SU-DHL-6 (cell line): ENCODE measurements around the gene PDGFB.

Experiments
- H2AFZ ChIP-seq: fragments of 200-600 bp; sonication (generic); 2 replicates; pipeline ENCODE4 v1.6.1; 2014; ENCODE audit warnings: low read depth, mild to moderate bottlenecking, moderate library complexity, mixed read lengths, antibody characterized with exemption, low read length; ENCODE audit not compliant: severe bottlenecking
- H3F3A ChIP-seq: fragments of 200-600 bp; shearing (Covaris generic); 2 replicates; pipeline ENCODE4 v1.6.0; 2016; ENCODE audit warnings: antibody characterized with exemption, mild to moderate bottlenecking; ENCODE audit not compliant: insufficient read depth
- H3K27ac ChIP-seq: fragments of 200-600 bp; sonication (generic); 2 replicates; pipeline ENCODE4 v1.5.1; 2016; ENCODE audit warnings: low read depth, mild to moderate bottlenecking, low read length, moderate library complexity, mixed read lengths
- H3K27me3 ChIP-seq: fragments of 200-600 bp; sonication (generic), shearing (Covaris generic); 2 replicates; pipeline ENCODE4 v1.6.0; 2014; ENCODE audit warnings: mild to moderate bottlenecking, low read length
- H3K36me3 ChIP-seq: fragments of 200-600 bp; sonication (generic); 2 replicates; pipeline ENCODE4 v1.6.1; 2014; ENCODE audit warnings: mild to moderate bottlenecking, low read length, mixed read lengths
- H3K4me2 ChIP-seq: fragments of 300-600, 200-600 bp; shearing (Covaris generic), sonication (generic); 2 replicates; pipeline ENCODE4 v1.6.0; 2014; ENCODE audit warnings: low read length, low read depth, mild to moderate bottlenecking; ENCODE audit not compliant: poor library complexity, severe bottlenecking
- H3K4me3 ChIP-seq: fragments of 200-600 bp; sonication (generic); 2 replicates; pipeline ENCODE4 v1.5.1; 2014; ENCODE audit warnings: antibody characterized with exemption, low read length, mild to moderate bottlenecking, mixed read lengths; ENCODE audit not compliant: insufficient read depth, poor library complexity, severe bottlenecking
- H3K79me2 ChIP-seq: fragments of 200-600 bp; sonication (generic); 2 replicates; pipeline ENCODE4 v1.6.1; 2014; ENCODE audit warnings: mild to moderate bottlenecking, low read length, moderate library complexity; ENCODE audit not compliant: insufficient read depth
- H3K9ac ChIP-seq: fragments of 200-600 bp; sonication (generic); 2 replicates; pipeline ENCODE4 v1.7.0; 2014; ENCODE audit warnings: mild to moderate bottlenecking, low read length
- H3K9me2 ChIP-seq: fragments of 200-600 bp; sonication (generic); replicated peaks from 2 replicates; pipeline ENCODE4 v1.6.1; 2014; ENCODE audit warnings: low read length; ENCODE audit not compliant: insufficient read depth
- H3K9me3 ChIP-seq: fragments of 200-600 bp; sonication (generic); 2 replicates; pipeline ENCODE4 v1.6.1; 2014; ENCODE audit warnings: low read length, mixed read lengths; ENCODE audit not compliant: insufficient read depth
- H4K20me1 ChIP-seq: fragments of 200-600 bp; sonication (generic); 2 replicates; pipeline ENCODE4 v1.6.1; 2014; ENCODE audit warnings: low read depth, mild to moderate bottlenecking, antibody characterized with exemption, low read length, moderate library complexity, mixed read lengths
- EZH2phosphoT487 ChIP-seq: fragments of 200-600 bp; sonication (generic), shearing (Covaris generic); conservative IDR thresholded peaks from 2 replicates; pipeline ENCODE4 v1.6.1; 2018; ENCODE audit warnings: mild to moderate bottlenecking, antibody characterized with exemption, low read length, moderate library complexity, mixed read lengths
- TF ChIP-seq, protein P1 (sequence below): fragments of 200-600 bp; sonication (generic); IDR thresholded peaks from one replicate; pipeline ENCODE4 v1.5.1; 2017; ENCODE audit warnings: antibody characterized with exemption, mild to moderate bottlenecking, low read length, moderate library complexity; ENCODE audit not compliant: insufficient read depth, poor library complexity, severe bottlenecking

PDGFB gene

DNA sequence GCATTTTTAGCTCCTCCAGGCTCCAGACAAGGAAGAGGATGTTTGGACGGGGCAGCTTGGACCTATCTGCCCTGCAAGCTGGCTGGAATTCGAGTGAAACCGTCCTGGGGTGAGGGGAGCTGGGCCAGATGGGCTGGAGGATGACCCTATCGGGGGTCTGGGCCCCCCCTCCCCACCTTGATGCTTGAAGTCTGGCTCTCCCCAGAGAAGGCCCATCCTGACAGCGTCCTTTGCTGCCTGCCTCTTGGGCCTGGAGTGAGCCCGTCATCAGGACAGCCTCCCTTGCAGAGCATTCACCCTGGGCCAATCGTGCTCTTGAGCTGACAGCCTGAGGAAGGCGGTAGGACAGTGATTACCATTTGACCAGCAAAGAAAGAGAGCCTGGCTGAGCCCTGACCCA lies 5.3 kb upstream of the PDGFB start:
- Histone ChIP-seq H3K27ac (no peak overlapping the region), H3K4me2 (no peak overlapping the region), H3K79me2 (no peaks in the 10 kb centered on the region), H3K4me3 (no peak overlapping the region), H3K36me3 (no peaks in the 10 kb centered on the region), H3F3A (no peaks in the 10 kb centered on the region), H4K20me1 (no peaks in the 10 kb centered on the region), H2AFZ (no peak overlapping the region), H3K9ac (no peak overlapping the region), H3K9me3 (no peaks in the 10 kb centered on the region), H3K9me2 (no peaks in the 10 kb centered on the region), H3K27me3 (no peaks in the 10 kb centered on the region)
- no peak for TF ChIP-seq EZH2phosphoT487
- TF ChIP-seq, protein P1, sequence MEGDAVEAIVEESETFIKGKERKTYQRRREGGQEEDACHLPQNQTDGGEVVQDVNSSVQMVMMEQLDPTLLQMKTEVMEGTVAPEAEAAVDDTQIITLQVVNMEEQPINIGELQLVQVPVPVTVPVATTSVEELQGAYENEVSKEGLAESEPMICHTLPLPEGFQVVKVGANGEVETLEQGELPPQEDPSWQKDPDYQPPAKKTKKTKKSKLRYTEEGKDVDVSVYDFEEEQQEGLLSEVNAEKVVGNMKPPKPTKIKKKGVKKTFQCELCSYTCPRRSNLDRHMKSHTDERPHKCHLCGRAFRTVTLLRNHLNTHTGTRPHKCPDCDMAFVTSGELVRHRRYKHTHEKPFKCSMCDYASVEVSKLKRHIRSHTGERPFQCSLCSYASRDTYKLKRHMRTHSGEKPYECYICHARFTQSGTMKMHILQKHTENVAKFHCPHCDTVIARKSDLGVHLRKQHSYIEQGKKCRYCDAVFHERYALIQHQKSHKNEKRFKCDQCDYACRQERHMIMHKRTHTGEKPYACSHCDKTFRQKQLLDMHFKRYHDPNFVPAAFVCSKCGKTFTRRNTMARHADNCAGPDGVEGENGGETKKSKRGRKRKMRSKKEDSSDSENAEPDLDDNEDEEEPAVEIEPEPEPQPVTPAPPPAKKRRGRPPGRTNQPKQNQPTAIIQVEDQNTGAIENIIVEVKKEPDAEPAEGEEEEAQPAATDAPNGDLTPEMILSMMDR = no peak

DNA sequence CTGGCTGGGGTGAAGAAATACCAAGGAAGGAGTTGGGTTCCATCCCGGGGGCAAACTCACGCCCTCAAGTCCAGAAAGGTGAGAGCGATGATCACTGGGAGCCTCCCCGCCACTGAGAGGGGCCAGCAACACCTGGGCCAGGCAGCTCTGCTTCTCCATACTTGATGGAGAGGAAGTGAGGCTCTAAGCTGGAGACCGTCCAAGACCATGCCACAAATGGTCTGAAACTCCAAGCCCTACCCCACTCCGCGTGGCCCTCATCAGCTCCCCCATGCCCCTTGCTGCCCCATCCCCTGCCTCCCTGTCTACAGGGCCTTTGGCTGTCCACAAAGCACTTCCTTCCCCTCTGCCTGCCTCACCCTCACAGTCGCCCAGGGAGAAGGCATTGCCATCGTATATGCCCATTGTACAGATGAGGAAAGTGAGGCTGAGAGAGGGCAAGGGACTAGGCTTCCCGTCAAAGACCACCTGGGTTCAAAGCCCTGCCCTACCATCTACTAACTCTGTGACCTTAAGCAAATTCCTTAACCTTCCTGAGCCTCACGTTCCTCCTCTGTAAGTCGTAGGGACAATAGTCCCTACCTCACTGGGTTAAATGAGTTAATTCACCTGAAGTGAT lies 4.4 kb upstream of the PDGFB start:
- Histone ChIP-seq H3K9me3 (no peaks in the 10 kb centered on the region), H2AFZ (no peak overlapping the region), H3K9ac (no peak overlapping the region), H3K36me3 (no peaks in the 10 kb centered on the region), H3K4me2 (no peak overlapping the region), H3K9me2 (no peaks in the 10 kb centered on the region), H3F3A (no peaks in the 10 kb centered on the region), H3K27ac (no peak overlapping the region), H3K27me3 (no peaks in the 10 kb centered on the region), H3K4me3 (no peak overlapping the region), H3K79me2 (no peaks in the 10 kb centered on the region), H4K20me1 (no peaks in the 10 kb centered on the region)
- TF ChIP-seq, protein P1 = no peak
- TF ChIP-seq EZH2phosphoT487 = no peak

DNA sequence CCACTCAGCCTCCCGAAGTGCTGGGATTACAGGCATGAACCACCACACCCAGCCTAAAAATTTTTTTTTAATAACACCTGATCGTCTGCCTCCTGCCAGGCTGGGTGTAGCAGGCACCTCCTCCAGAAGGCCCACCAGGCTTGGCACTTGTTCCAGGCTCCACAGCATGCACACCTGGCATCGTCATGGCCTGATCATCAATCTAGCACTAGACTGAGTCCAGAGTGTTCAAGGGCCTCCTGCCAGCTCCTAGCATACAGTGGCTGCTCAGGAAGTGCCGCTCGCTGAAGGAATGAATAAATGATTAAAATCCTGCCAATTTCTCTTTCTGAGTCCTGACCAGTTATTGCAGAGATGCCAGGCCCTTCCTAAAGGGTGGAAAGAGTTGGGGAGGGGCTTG lies 3.5 kb upstream of the PDGFB start:
- Histone ChIP-seq H3K9me3 (no peaks in the 10 kb centered on the region), H3K4me2 (no peak overlapping the region), H3K27me3 (no peaks in the 10 kb centered on the region), H3K27ac (no peak overlapping the region), H3K36me3 (no peaks in the 10 kb centered on the region), H4K20me1 (no peaks in the 10 kb centered on the region), H3K4me3 (no peak overlapping the region), H3F3A (no peaks in the 10 kb centered on the region), H3K9ac (no peak overlapping the region), H3K79me2 (no peaks in the 10 kb centered on the region), H2AFZ (no peak overlapping the region), H3K9me2 (no peaks in the 10 kb centered on the region)
- no peak for TF ChIP-seq EZH2phosphoT487
- TF ChIP-seq, protein P1 = no peak
